BJ (cell line): Measurements from ENCODE around the gene NUP50. TPM values are rescaled to one million over a fixed set of nuclear protein-coding genes. Genes with fewer than 3 reads are reported as not detected.

Experiments
- CTCF ChIA-PET: fragments of 350-600 bp; formaldehyde crosslinking; extraction: SDS; loops from one replicate; lab custom pipeline; 2021; ENCODE audit warnings: antibody characterized with exemption, inconsistent platforms; lab: Yijun Ruan, JAX
- POLR2A ChIA-PET: fragments of 300-600 bp; sonication (Branson Sonifier 250); formaldehyde crosslinking; extraction: SDS; loops from one replicate; lab custom pipeline; 2021; ENCODE audit warnings: antibody characterized with exemption; lab: Charles Lee
- DNase-seq: peaks from one replicate; pipeline ENCODE4 v3.0.0-alpha.2; 2011; ENCODE audit warnings: low read depth
- H3K27me3 ChIP-seq: 2 replicates; pipeline ENCODE4 v1.6.0; 2011; ENCODE audit warnings: low read length; ENCODE audit not compliant: control insufficient read depth, insufficient read depth
- H3K36me3 ChIP-seq: 2 replicates; pipeline ENCODE4 v1.5.1; 2011; ENCODE audit warnings: low read length; ENCODE audit not compliant: control insufficient read depth, insufficient read depth
- H3K4me3 ChIP-seq: 2 replicates; pipeline ENCODE4 v1.5.1; 2011; ENCODE audit warnings: low read depth, mild to moderate bottlenecking, control low read depth, low read length
- CTCF ChIP-seq: IDR thresholded peaks from 2 replicates; pipeline ENCODE4 v1.5.1; 2011; ENCODE audit warnings: low read depth, mild to moderate bottlenecking, control low read depth, inconsistent platforms, low read length, moderate library complexity; ENCODE audit not compliant: insufficient read depth
- polyA plus RNA-seq: library from polyadenylated mRNA; depleted of rRNA; stranded (reverse); fragments of >200 nt; gene quantifications from 2 replicates; pipeline ENCODE4 v1.2.3, GENCODE V29; 2011

NUP50 gene
- polyA plus RNA-seq, 1 experiment = 12.4 TPM

- no peak overlapping the region for H3K4me3 ChIP-seq
- H3K27me3 ChIP-seq = no peaks in the 10 kb centered on the region
- no peak for DNase-seq
- no peak for TF ChIP-seq CTCF
- H3K36me3 ChIP-seq = no peaks in the 10 kb centered on the region
- POLR2A ChIA-PET = interaction anchor here (0.6 to 0.9 kb wide), 2 partner anchors 14 to 189 kb away, joined by 4 read pairs; partner anchors contain the start of gene NUP50
- CTCF ChIA-PET = interaction anchor here (0.9 to 1.6 kb wide), 3 partner anchors 10 to 48 kb away, joined by 3 to 9 read pairs (median 6); no protein-coding TSS in a partner anchor
Measured at GRCh38 chr22:45149671-45150070, 14.1 kb upstream of the NUP50 start.

DNA sequence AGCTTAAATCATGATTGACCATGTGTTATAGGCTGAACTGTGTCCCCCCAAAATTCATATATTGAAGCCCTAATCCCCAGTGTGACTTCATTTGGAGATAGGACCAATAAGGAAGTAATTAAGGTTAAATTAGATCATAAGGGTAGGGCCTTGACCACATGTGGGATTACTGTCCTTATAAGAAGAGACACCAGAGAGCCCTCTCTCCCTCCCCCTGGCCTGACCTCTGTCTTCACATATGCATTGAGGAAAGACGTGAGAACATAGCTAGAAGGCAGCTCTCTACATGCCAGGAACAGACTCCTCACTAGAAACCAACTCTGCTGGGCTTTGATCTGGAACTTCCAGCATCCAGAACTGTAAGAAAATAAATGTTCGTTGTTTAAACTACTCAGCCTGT, 13.6 kb upstream of the NUP50 start:
- ChIA-PET CTCF (interaction anchor here (0.9 to 1.6 kb wide), 3 partner anchors 10 to 48 kb away, joined by 3 to 9 read pairs (median 6); no protein-coding TSS in a partner anchor), POLR2A (interaction anchor here (0.9 kb wide), 1 partner anchor 14 kb away, joined by 4 read pairs; the partner anchor contains the start of gene NUP50)
- H3K27me3 ChIP-seq = no peaks in the 10 kb centered on the region
- no peak for DNase-seq
- TF ChIP-seq CTCF = no peak
- H3K36me3 ChIP-seq = no peaks in the 10 kb centered on the region
- no peak overlapping the region for H3K4me3 ChIP-seq

- POLR2A ChIA-PET = no interaction called here
- no peak for DNase-seq
- CTCF ChIA-PET = interaction anchor here (0.6 to 1.3 kb wide), 2 partner anchors 13 to 358 kb away, joined by 3 read pairs; no protein-coding TSS in a partner anchor
Measured at GRCh38 chr22:45151503-45151902, 12.2 kb upstream of the NUP50 start.

DNA sequence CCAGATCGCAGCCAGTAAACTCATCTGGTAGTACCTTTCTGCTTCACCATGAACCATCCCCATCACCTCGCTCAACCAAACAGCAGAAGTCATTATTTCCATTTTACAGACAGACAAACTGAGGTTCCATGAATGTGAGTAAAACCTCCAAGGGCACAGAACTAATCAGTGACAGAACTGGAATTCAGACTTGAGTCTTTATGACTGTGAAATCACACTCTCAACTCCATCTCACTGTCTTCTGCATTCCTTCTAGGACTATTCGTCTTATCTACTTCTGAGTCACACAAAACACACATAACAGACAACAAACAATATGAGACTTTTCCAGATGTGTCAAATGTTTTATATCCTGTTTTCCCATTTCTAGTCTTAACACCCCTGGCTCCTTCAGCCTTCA, 9.3 kb upstream of the NUP50 start:
- no peak for DNase-seq
- peaks cover 2% of the 10 kb centered on the region; the same call in 1 of the 2 replicates for H3K36me3 ChIP-seq
- CTCF ChIA-PET = interaction anchor here (1.5 kb wide), 1 partner anchor 9 kb away, joined by 4 read pairs; the partner anchor contains the start of gene NUP50
- no peaks in the 10 kb centered on the region for H3K27me3 ChIP-seq
- TF ChIP-seq CTCF = no peak
- POLR2A ChIA-PET = no interaction called here
- H3K4me3 ChIP-seq = no peak overlapping the region

More at GRCh38 chr22:45151503-45151902, 12.2 kb upstream of the NUP50 start:
- TF ChIP-seq CTCF = no peak
- Histone ChIP-seq H3K36me3 (no peaks in the 10 kb centered on the region), H3K4me3 (no peak overlapping the region), H3K27me3 (no peaks in the 10 kb centered on the region)

DNA sequence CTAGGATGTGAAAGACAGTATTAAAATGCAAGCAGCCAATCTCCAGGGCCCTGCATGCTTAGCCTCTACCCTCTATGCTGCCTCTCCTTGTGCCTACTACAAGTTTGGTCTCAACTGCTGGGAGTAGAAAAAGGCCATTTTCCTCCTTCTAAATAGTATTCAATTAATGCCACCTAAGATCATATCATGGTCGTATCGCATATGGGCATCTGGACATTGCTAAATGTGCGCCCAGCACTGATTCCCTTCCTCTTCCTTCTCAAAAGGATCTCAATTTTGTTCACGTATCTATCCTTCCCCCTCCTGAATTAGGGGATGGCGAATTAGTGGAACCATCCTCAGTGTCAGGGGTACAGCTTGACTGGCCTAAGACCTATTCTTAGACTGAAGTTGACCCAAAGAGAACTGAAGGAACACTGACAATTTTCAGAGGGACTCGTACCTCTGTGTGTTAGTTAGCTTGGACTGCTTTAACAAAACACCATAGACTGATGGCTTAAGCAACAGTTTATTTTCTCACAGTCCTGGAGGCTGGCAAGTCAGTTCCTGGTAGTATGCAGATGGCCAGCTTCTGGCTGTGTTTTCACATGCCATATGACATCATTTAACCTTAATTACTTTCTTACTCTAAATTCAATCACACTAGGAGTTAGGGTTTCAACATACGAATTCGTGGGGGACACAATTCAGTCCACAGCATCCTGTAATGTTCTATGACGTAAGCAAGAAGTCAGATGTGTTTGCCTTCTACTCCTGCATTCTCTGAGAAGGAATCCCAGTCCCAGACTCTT, 8.5 kb upstream of the NUP50 start:
- POLR2A ChIA-PET = no interaction called here
- DNase-seq = no peak
- Histone ChIP-seq H3K4me3 (no peak overlapping the region), H3K36me3 (peaks cover 2% of the 10 kb centered on the region; the same call in 1 of the 2 replicates), H3K27me3 (no peaks in the 10 kb centered on the region)
- TF ChIP-seq CTCF = no peak
- CTCF ChIA-PET = interaction anchor here (0.6 to 1.5 kb wide), 2 partner anchors 8 to 170 kb away, joined by 3 to 4 read pairs; partner anchors contain the start of gene NUP50
